HEK293 (cell line): ENCODE results near the gene CD302.
A peak's percentile ranks its signal among the peaks of the same experiment; 100 is the strongest.

Source experiments
- CTCF ChIA-PET: fragments of 350-600 bp; formaldehyde crosslinking; extraction: SDS; loops from one replicate; lab custom pipeline; 2021; ENCODE audit warnings: antibody characterized with exemption; lab: Yijun Ruan, JAX
- POLR2A ChIA-PET: fragments of 300-600 bp; formaldehyde crosslinking; extraction: SDS; loops from one replicate; lab custom pipeline; 2020; ENCODE audit warnings: antibody characterized with exemption, inconsistent platforms; lab: Yijun Ruan, JAX
- H3K27ac ChIP-seq: fragments of 200-500 bp; sonication (Bioruptor generic); 2 replicates; pipeline ENCODE4 v1.5.1; 2014; ENCODE audit warnings: low read depth, low read length, control low read depth, inconsistent platforms; ENCODE audit errors: extremely low read depth
- H3K36me3 ChIP-seq, 2 experiments: fragments of 200-500 bp in 1 of 2; sonication (Bioruptor generic) in 1 of 2; 1 replicate in 1 of 2; 2 replicates in 1 of 2; pipeline ENCODE4 v1.5.1; 2014 to 2017; ENCODE audit warnings: inconsistent platforms in 2 of 2, low read length in 2 of 2; ENCODE audit not compliant: control insufficient read depth in 2 of 2, insufficient read depth in 1 of 2
- H3K4me1 ChIP-seq: fragments of 200-500 bp; sonication (Bioruptor generic); 2 replicates; pipeline ENCODE4 v1.5.1; 2014; ENCODE audit warnings: mild to moderate bottlenecking, low read length, inconsistent platforms; ENCODE audit not compliant: control insufficient read depth, insufficient read depth
- H3K4me3 ChIP-seq: 2 replicates; pipeline ENCODE4 v1.5.1; 2011; ENCODE audit warnings: low read depth, mild to moderate bottlenecking, control low read depth, low read length, moderate library complexity
- H3K9me3 ChIP-seq: fragments of 200-500 bp; sonication (Bioruptor generic); 2 replicates; pipeline ENCODE4 v1.5.1; 2014; ENCODE audit warnings: low read depth, low read length, inconsistent platforms; ENCODE audit not compliant: control insufficient read depth, insufficient read depth
- GLI2 ChIP-seq: fragments of 450-650 bp; formaldehyde crosslinking; IDR thresholded peaks from 2 replicates; pipeline ENCODE4; 2017; ENCODE audit warnings: missing biosample characterization, missing genetic modification characterization, low read depth, borderline replicate concordance
- HOXA7 ChIP-seq: sonication (generic); formaldehyde crosslinking; IDR thresholded peaks from 2 replicates; pipeline ENCODE4 v1.8.1; 2022; ENCODE audit warnings: missing genetic modification reagents, borderline replicate concordance
- KLF7 ChIP-seq: fragments of 450-650 bp; formaldehyde crosslinking; IDR thresholded peaks from 2 replicates; pipeline ENCODE4 v1.5.1; 2016; ENCODE audit warnings: missing biosample characterization, missing genetic modification characterization, borderline replicate concordance
- OSR2 ChIP-seq: fragments of 450-650 bp; formaldehyde crosslinking; IDR thresholded peaks from 2 replicates; pipeline ENCODE4 v1.5.1; 2016; ENCODE audit warnings: missing biosample characterization, missing genetic modification characterization
- PRDM4 ChIP-seq: fragments of 450-650 bp; formaldehyde crosslinking; IDR thresholded peaks from 2 replicates; pipeline ENCODE4 v1.5.1; 2017; ENCODE audit warnings: missing biosample characterization, missing genetic modification characterization
- YY1 ChIP-seq: fragments of 450-650 bp; formaldehyde crosslinking; IDR thresholded peaks from 2 replicates; pipeline ENCODE4 v1.5.1; 2018; ENCODE audit warnings: missing biosample characterization, missing genetic modification characterization
- ZBTB17 ChIP-seq: fragments of 450-650 bp; formaldehyde crosslinking; IDR thresholded peaks from 2 replicates; pipeline ENCODE4 v1.5.1; 2016; ENCODE audit warnings: missing biosample characterization, missing genetic modification characterization
- ZBTB48 ChIP-seq: fragments of 450-650 bp; formaldehyde crosslinking; IDR thresholded peaks from 2 replicates; pipeline ENCODE4 v1.5.1; 2016; ENCODE audit warnings: missing biosample characterization, missing genetic modification characterization
- ZEB2 ChIP-seq: fragments of 450-650 bp; formaldehyde crosslinking; IDR thresholded peaks from 2 replicates; pipeline ENCODE4 v1.5.1; 2016; ENCODE audit warnings: missing biosample characterization, missing genetic modification characterization
- ZNF132 ChIP-seq: fragments of 450-650 bp; formaldehyde crosslinking; IDR thresholded peaks from 2 replicates; pipeline ENCODE4 v1.5.1; 2017; ENCODE audit warnings: missing biosample characterization, missing genetic modification characterization, borderline replicate concordance
- ZNF16 ChIP-seq: fragments of 450-650 bp; formaldehyde crosslinking; IDR thresholded peaks from 2 replicates; pipeline ENCODE4 v1.5.1; 2016; ENCODE audit warnings: low read depth, missing biosample characterization, missing genetic modification characterization
- ZNF23 ChIP-seq: fragments of 450-650 bp; formaldehyde crosslinking; IDR thresholded peaks from 2 replicates; pipeline ENCODE4 v1.5.1; 2016; ENCODE audit warnings: missing biosample characterization, missing genetic modification characterization, borderline replicate concordance
- ZNF362 ChIP-seq: fragments of 450-650 bp; formaldehyde crosslinking; IDR thresholded peaks from 2 replicates; pipeline ENCODE4 v1.5.1; 2016; ENCODE audit warnings: missing biosample characterization, missing genetic modification characterization
- ZNF398 ChIP-seq: fragments of 450-650 bp; formaldehyde crosslinking; IDR thresholded peaks from 2 replicates; pipeline ENCODE4 v1.5.1; 2017; ENCODE audit warnings: missing biosample characterization, missing genetic modification characterization
- ZNF596 ChIP-seq: fragments of 450-650 bp; IDR thresholded peaks from 2 replicates; pipeline ENCODE4 v1.5.0; 2018; ENCODE audit warnings: missing biosample characterization, mild to moderate bottlenecking, missing genetic modification characterization, moderate library complexity
- ZNF792 ChIP-seq: fragments of 450-650 bp; formaldehyde crosslinking; IDR thresholded peaks from 2 replicates; pipeline ENCODE4 v1.5.1; 2016; ENCODE audit warnings: missing biosample characterization, missing genetic modification characterization
- TF ChIP-seq, protein P1 (sequence below): IDR thresholded peaks from 2 replicates; pipeline ENCODE4 v1.6.1; 2011; ENCODE audit warnings: mild to moderate bottlenecking, low read depth, low read length, borderline replicate concordance
- TF ChIP-seq, protein P2 (sequence below): fragments of 450-650 bp; formaldehyde crosslinking; IDR thresholded peaks from 2 replicates; pipeline ENCODE4 v1.5.1; 2017; ENCODE audit warnings: missing biosample characterization, missing genetic modification characterization
- TF ChIP-seq, protein P3 (sequence below): fragments of 450-650 bp; formaldehyde crosslinking; optimal IDR thresholded peaks from 2 replicates; pipeline ENCODE3; 2016; ENCODE audit warnings: missing biosample characterization, mild to moderate bottlenecking, missing genetic modification characterization

CD302 gene

GRCh38 chr2:159797543-159798375 lies at the start of gene CD302 (continued):
- TF ChIP-seq ZNF398, result peak; percentile 53

DNA sequence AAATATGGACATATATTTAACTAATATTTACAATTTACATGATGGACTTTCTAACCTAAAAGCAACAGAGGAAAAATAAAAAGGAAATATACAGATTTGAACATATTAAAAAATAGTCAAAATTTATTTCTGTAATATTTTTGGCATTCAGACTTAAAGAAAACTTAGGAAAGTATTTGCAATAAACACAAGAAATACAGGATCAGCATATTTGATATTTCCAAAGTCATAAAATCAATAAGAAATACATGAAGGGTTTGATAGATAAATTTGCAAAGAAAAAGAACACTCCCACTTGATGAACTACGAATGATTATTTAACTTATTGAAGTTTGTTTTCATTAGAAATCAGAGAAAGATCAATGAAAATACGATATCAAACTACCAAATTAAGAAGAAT lies 48.6 kb upstream of the CD302 start:
- no peak for TF ChIP-seq PRDM4
- no peak for TF ChIP-seq ZNF16 (tag by site-specific recombination)
- TF ChIP-seq ZNF132, result no peak
- no peak for TF ChIP-seq ZEB2 (tag by site-specific recombination)
- TF ChIP-seq ZBTB17 (tag by site-specific recombination), result no peak
- TF ChIP-seq GLI2 (tag by site-specific recombination), result no peak
- TF ChIP-seq, protein P1, sequence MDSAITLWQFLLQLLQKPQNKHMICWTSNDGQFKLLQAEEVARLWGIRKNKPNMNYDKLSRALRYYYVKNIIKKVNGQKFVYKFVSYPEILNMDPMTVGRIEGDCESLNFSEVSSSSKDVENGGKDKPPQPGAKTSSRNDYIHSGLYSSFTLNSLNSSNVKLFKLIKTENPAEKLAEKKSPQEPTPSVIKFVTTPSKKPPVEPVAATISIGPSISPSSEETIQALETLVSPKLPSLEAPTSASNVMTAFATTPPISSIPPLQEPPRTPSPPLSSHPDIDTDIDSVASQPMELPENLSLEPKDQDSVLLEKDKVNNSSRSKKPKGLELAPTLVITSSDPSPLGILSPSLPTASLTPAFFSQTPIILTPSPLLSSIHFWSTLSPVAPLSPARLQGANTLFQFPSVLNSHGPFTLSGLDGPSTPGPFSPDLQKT, result no peak
- no peak for TF ChIP-seq ZNF23
- TF ChIP-seq OSR2 (tag by site-specific recombination), result no peak
- TF ChIP-seq KLF7 (tag by site-specific recombination), result no peak
- TF ChIP-seq HOXA7, result no peak
- no peak overlapping the region for H3K4me3 ChIP-seq
- ChIA-PET POLR2A (no interaction called here), CTCF (interaction anchor here (0.7 kb wide), 1 partner anchor 8 kb away, joined by 3 read pairs; no protein-coding TSS in a partner anchor)
- no peak overlapping the region for H3K27ac ChIP-seq
- H3K36me3 ChIP-seq, result no peaks in the 10 kb centered on the region
- H3K4me1 ChIP-seq, result no peaks in the 10 kb centered on the region
- H3K9me3 ChIP-seq, result no peaks in the 10 kb centered on the region

GRCh38 chr2:159840616-159841015 lies 42.6 kb upstream of the CD302 start:
- ChIA-PET POLR2A (no interaction called here), CTCF (interaction anchor here (0.9 kb wide), 1 partner anchor 99 kb away, joined by 4 read pairs; no protein-coding TSS in a partner anchor)
- no peak overlapping the region for H3K27ac ChIP-seq

DNA sequence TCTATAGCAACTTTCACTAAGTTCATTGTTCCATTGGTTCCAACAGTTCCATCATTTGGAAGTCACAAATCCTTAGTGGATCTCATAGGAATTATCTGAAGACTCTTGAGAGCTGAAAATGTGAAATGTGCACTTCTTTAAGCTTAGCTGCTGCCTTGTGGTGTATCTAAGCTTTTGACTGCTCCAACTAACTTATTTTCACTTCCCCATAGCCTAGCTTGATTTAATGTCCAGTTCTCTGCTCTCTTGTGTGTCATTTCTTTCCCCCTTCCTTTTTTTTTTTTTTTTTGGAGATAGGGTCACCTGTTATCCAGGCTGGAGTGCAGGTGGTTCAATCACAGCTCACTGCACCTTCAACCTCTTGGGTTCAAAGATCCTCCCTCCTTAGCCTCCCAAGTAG lies 34.9 kb upstream of the CD302 start:
- no peak overlapping the region for H3K4me3 ChIP-seq
- H3K9me3 ChIP-seq, result no peaks in the 10 kb centered on the region
- ChIA-PET CTCF (interaction anchor here (0.7 kb wide), 1 partner anchor 22 kb away, joined by 3 read pairs; no protein-coding TSS in a partner anchor), POLR2A (interaction anchor here (0.6 kb wide), 2 partner anchors 11 to 82 kb away, joined by 3 to 5 read pairs; no protein-coding TSS in a partner anchor)
- TF ChIP-seq YY1 (tag by site-specific recombination), result no peak
- no peak for TF ChIP-seq ZNF792
- no peak for TF ChIP-seq ZNF362 (tag by site-specific recombination)
- TF ChIP-seq, protein P2, sequence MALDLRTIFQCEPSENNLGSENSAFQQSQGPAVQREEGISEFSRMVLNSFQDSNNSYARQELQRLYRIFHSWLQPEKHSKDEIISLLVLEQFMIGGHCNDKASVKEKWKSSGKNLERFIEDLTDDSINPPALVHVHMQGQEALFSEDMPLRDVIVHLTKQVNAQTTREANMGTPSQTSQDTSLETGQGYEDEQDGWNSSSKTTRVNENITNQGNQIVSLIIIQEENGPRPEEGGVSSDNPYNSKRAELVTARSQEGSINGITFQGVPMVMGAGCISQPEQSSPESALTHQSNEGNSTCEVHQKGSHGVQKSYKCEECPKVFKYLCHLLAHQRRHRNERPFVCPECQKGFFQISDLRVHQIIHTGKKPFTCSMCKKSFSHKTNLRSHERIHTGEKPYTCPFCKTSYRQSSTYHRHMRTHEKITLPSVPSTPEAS (tag by site-specific recombination), result no peak
- TF ChIP-seq, protein P3, sequence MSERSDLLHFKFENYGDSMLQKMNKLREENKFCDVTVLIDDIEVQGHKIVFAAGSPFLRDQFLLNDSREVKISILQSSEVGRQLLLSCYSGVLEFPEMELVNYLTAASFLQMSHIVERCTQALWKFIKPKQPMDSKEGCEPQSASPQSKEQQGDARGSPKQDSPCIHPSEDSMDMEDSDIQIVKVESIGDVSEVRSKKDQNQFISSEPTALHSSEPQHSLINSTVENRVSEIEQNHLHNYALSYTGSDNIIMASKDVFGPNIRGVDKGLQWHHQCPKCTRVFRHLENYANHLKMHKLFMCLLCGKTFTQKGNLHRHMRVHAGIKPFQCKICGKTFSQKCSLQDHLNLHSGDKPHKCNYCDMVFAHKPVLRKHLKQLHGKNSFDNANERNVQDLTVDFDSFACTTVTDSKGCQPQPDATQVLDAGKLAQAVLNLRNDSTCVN (tag by site-specific recombination), result no peak
- no peaks in the 10 kb centered on the region for H3K4me1 ChIP-seq
- no peak overlapping the region for H3K27ac ChIP-seq
- no peaks in the 10 kb centered on the region for H3K36me3 ChIP-seq

More at GRCh38 chr2:159840616-159841015, 42.6 kb upstream of the CD302 start:
- no peaks in the 10 kb centered on the region for H3K9me3 ChIP-seq
- H3K4me3 ChIP-seq, result no peak overlapping the region
- H3K4me1 ChIP-seq, result no peaks in the 10 kb centered on the region
- TF ChIP-seq ZBTB48 (tag by site-specific recombination) (peak; percentile 51; the same call in 1 of the 2 replicates), ZNF596 (tag by site-specific recombination) (no peak)
- H3K36me3 ChIP-seq, result no peaks in the 10 kb centered on the region
